GM23338 (cell line): ENCODE measurements around the gene ZNF585A. TPM values are rescaled to one million over a fixed set of nuclear protein-coding genes. Genes with fewer than 3 reads are reported as not detected.

Experiments used
- ATAC-seq: fragments of 200-7000 bp; cut with Tn5 transposase; 3 replicates; pipeline ENCODE4 v1.9.1; 2020
- DNase-seq: peaks from one replicate; pipeline ENCODE4 v3.0.0-alpha.2; 2015; ENCODE audit warnings: low spot score
- H2AFZ ChIP-seq: fragments of 200-600 bp; sonication (generic); 2 replicates; pipeline ENCODE4 v1.8.0; 2016; ENCODE audit warnings: antibody characterized with exemption, mild to moderate bottlenecking, moderate library complexity
- H3F3A ChIP-seq: fragments of 200-600 bp; sonication (generic); replicated peaks from 2 replicates; pipeline ENCODE4 v1.8.0; 2017; ENCODE audit warnings: antibody characterized with exemption, mixed run types, low read depth
- H3K27ac ChIP-seq: fragments of 200-600 bp; sonication (generic); 2 replicates; pipeline ENCODE4 v1.6.1; 2016; ENCODE audit warnings: low read depth
- H3K27me3 ChIP-seq: fragments of 200-600 bp; sonication (generic); 2 replicates; pipeline ENCODE4 v1.8.0; 2016; ENCODE audit warnings: mild to moderate bottlenecking, mixed run types, moderate library complexity; ENCODE audit not compliant: insufficient read depth
- H3K36me3 ChIP-seq: fragments of 200-600 bp; sonication (generic); 2 replicates; pipeline ENCODE4 v1.8.0; 2016; ENCODE audit warnings: mild to moderate bottlenecking; ENCODE audit not compliant: insufficient read depth
- H3K4me1 ChIP-seq: fragments of 200-600 bp; sonication (generic); 2 replicates; pipeline ENCODE4 v1.8.0; 2016; ENCODE audit warnings: mild to moderate bottlenecking, moderate library complexity; ENCODE audit not compliant: insufficient read depth
- H3K4me2 ChIP-seq: fragments of 200-600 bp; sonication (generic); 2 replicates; pipeline ENCODE4 v1.7.1; 2017; ENCODE audit warnings: mixed run types
- H3K4me3 ChIP-seq: fragments of 200-600 bp; sonication (generic); 2 replicates; pipeline ENCODE4 v1.6.1; 2016; ENCODE audit warnings: mixed run types
- H3K79me2 ChIP-seq: fragments of 200-600 bp; sonication (generic); replicated peaks from 2 replicates; pipeline ENCODE4 v1.8.0; 2017; ENCODE audit warnings: mild to moderate bottlenecking; ENCODE audit not compliant: insufficient read depth
- H3K9me2 ChIP-seq: fragments of 200-600 bp; sonication (generic); 2 replicates; pipeline ENCODE4 v1.8.0; 2017; ENCODE audit not compliant: insufficient read depth
- H4K20me1 ChIP-seq: fragments of 200-600 bp; sonication (generic); replicated peaks from 2 replicates; pipeline ENCODE4 v1.8.0; 2017; ENCODE audit warnings: mild to moderate bottlenecking; ENCODE audit not compliant: insufficient read depth
- H3K27ac Mint-ChIP-seq: 2 replicates; pipeline ENCODE4 v1.8.0; 2020; ENCODE audit warnings: inconsistent platforms, mild to moderate bottlenecking, moderate library complexity, mixed read lengths
- H3K27me3 Mint-ChIP-seq: 3 replicates; pipeline ENCODE4 v1.8.0; 2022; ENCODE audit warnings: low read depth, mild to moderate bottlenecking, moderate library complexity, mixed read lengths, inconsistent platforms; ENCODE audit not compliant: insufficient read depth, poor library complexity
- H3K36me3 Mint-ChIP-seq: 3 replicates; pipeline ENCODE4 v1.8.0; 2021; ENCODE audit warnings: low read depth, mild to moderate bottlenecking, inconsistent platforms, moderate library complexity, mixed read lengths
- H3K4me1 Mint-ChIP-seq: 3 replicates; pipeline ENCODE4 v1.8.0; 2020; ENCODE audit warnings: mild to moderate bottlenecking, inconsistent platforms, mixed read lengths
- H3K4me3 Mint-ChIP-seq: 3 replicates; pipeline ENCODE4 v1.8.0; 2021; ENCODE audit warnings: moderate library complexity, mild to moderate bottlenecking, inconsistent platforms, mixed read lengths
- H3K9me3 Mint-ChIP-seq: 3 replicates; pipeline ENCODE4 v1.8.0; 2020; ENCODE audit warnings: moderate library complexity, mild to moderate bottlenecking, inconsistent platforms, mixed read lengths
- CREB1 ChIP-seq: fragments of 250-450 bp; sonication (Bioruptor Pico); IDR thresholded peaks from 2 replicates; pipeline ENCODE4 v1.5.0; 2020; ENCODE audit warnings: low read depth, mild to moderate bottlenecking, moderate library complexity
- EZH2 ChIP-seq: fragments of 200-600 bp; sonication (generic); IDR thresholded peaks from one replicate; pipeline ENCODE4 v1.8.0; 2017; ENCODE audit warnings: antibody characterized with exemption, mild to moderate bottlenecking, low read depth; ENCODE audit not compliant: unreplicated experiment
- EZH2phosphoT487 ChIP-seq: fragments of 200-600 bp; sonication (generic); IDR thresholded peaks from one replicate; pipeline ENCODE4 v1.8.1; 2018; ENCODE audit warnings: antibody characterized with exemption; ENCODE audit not compliant: unreplicated experiment
- JUNB ChIP-seq: IDR thresholded peaks from one replicate; pipeline ENCODE4 v1.6.1; 2016; ENCODE audit warnings: antibody characterized with exemption; ENCODE audit not compliant: unreplicated experiment
- NANOG ChIP-seq: IDR thresholded peaks from 2 replicates; pipeline ENCODE4 v1.6.1; 2016; ENCODE audit warnings: antibody characterized with exemption, borderline replicate concordance
- POLR2AphosphoS5 ChIP-seq: IDR thresholded peaks from 2 replicates; pipeline ENCODE4 v1.6.1; 2016; ENCODE audit warnings: antibody characterized with exemption, low read depth
- STAT1 ChIP-seq: IDR thresholded peaks from one replicate; pipeline ENCODE4 v1.6.1; 2016; ENCODE audit warnings: antibody characterized with exemption; ENCODE audit not compliant: unreplicated experiment
- ZNF114 ChIP-seq: fragments of 250-450 bp; sonication (Bioruptor Pico); IDR thresholded peaks from 2 replicates; pipeline ENCODE4 v1.5.0; 2020; ENCODE audit warnings: mild to moderate bottlenecking, moderate library complexity
- ZNF331 ChIP-seq: fragments of 250-450 bp; sonication (Bioruptor Pico); IDR thresholded peaks from 2 replicates; pipeline ENCODE4 v1.5.0; 2020; ENCODE audit warnings: low read depth, mild to moderate bottlenecking, moderate library complexity
- polyA plus RNA-seq: library from polyadenylated mRNA; unstranded; fragments of >200 nt; fragmentation: Nextera tagmentation; extraction: Ambion mirVana; gene quantifications from 2 replicates; pipeline ENCODE4 v1.2.1, GENCODE V29; 2016
- total RNA-seq: library from RNA; depleted of rRNA; stranded (reverse); fragments of >200 nt; shearing (Covaris generic); gene quantifications from 2 replicates; pipeline ENCODE4 v1.2.3, GENCODE V29; 2014
- TF ChIP-seq, protein P1 (sequence below): fragments of 250-450 bp; sonication (Bioruptor Pico); IDR thresholded peaks from 2 replicates; pipeline ENCODE4 v1.5.0; 2020; ENCODE audit warnings: mild to moderate bottlenecking, moderate library complexity
- TF ChIP-seq, protein P2 (sequence below): IDR thresholded peaks from one replicate; pipeline ENCODE4 v1.6.1; 2018; ENCODE audit warnings: antibody characterized with exemption; ENCODE audit not compliant: unreplicated experiment
- TF ChIP-seq, protein P3 (sequence below): IDR thresholded peaks from 2 replicates; pipeline ENCODE4 v1.6.1; 2016; ENCODE audit warnings: antibody characterized with exemption
- TF ChIP-seq, protein P4 (sequence below), 2 experiments: fragments of 200-600 bp in 1 of 2; sonication (generic) in 1 of 2; conservative IDR thresholded peaks; 2 replicates each; pipeline versions ENCODE4 v1.5.1 to v1.6.1; 2016 to 2017; ENCODE audit warnings: antibody characterized with exemption in 2 of 2, low read depth in 2 of 2, mild to moderate bottlenecking in 2 of 2, moderate library complexity in 1 of 2

ZNF585A gene
- total and polyA plus RNA-seq, 2 experiments from 2014 or later: 9.8 to 36.5 TPM

DNA sequence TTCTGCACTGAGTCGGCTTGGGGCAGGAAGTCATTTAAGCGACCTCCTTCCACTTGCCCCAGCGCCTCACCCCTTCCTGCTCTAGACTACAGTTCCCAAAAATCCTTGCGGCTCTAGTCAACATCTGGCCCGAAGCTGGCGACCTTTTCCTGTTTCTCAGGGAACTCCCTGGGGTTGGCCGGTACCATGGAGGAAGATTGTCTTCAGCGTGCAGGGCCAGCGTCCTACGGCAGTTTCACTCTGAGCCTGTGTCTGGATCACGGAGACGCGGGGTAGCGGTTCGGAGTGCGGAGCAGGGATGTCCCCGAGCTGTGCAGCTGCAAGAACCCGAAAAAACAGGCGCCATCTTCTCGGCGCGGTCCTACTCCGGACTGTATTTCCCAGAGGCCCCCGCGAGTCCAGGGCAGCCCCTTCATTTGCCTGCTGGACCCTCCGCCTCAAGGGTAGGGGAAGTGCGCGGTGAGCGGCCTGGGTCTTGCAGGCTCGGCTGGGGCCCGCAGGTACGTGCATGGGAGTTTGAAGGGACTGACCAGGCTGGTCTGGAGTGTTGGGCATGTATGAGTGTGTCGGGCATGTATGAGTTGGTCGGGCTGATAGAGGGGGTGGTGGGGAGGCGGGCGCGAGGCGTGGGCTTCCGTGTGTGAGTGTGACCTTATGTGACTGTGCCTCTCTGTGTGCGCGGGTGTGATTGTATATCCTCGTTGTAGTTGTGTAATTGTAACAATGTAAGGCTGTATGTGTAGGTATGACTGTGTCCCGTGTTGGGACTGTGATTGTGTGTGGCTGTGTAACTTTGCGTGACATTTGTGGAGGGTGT, 45.5 kb upstream of the ZNF585A start, which contains the start of gene ZNF383:
Gene ZNF383, plus strand, starts transcription at position 440 of the 817 bp plus-strand sequence. CDS start 12,240 bp downstream, outside the sequence.
- peak; percentile 97 for DNase-seq
- peak within 1 kb of the TSS; percentile 65 for H3K4me3 ChIP-seq
- ATAC-seq: peak; percentile 100
- Mint-ChIP-seq H3K36me3 (peaks cover 25% of the 10 kb centered on the region), H3K27ac (peak within 1 kb of the TSS; percentile 100), H3K4me1 (peaks cover 8% of the 10 kb centered on the region), H3K9me3 (peaks cover 22% of the 10 kb centered on the region), H3K27me3 (peaks cover 6% of the 10 kb centered on the region), H3K4me3 (peak within 1 kb of the TSS; percentile 93)
- H2AFZ ChIP-seq: peak within 1 kb of the TSS; percentile 84; the same call in 1 of the 2 replicates
- H3K27ac ChIP-seq: peak within 1 kb of the TSS; percentile 41
- H3K4me2 ChIP-seq: peak within 1 kb of the TSS; percentile 86
- no peaks in the 10 kb centered on the region for H3K27me3 ChIP-seq
- no peaks in the 10 kb centered on the region; the same call in 1 of the 2 replicates for H4K20me1 ChIP-seq
- H3F3A ChIP-seq: no peaks in the 10 kb centered on the region
- peaks cover 23% of the 10 kb centered on the region for H3K79me2 ChIP-seq
- H3K36me3 ChIP-seq: no peaks in the 10 kb centered on the region
- H3K4me1 ChIP-seq: no peaks in the 10 kb centered on the region
- no peaks in the 10 kb centered on the region for H3K9me2 ChIP-seq
- TF ChIP-seq POLR2AphosphoS5: peak; percentile 82
- TF ChIP-seq ZNF331 (CRISPR knock-in tag): no peak
- no peak for TF ChIP-seq STAT1
- TF ChIP-seq EZH2phosphoT487: no peak
- TF ChIP-seq, protein P1, sequence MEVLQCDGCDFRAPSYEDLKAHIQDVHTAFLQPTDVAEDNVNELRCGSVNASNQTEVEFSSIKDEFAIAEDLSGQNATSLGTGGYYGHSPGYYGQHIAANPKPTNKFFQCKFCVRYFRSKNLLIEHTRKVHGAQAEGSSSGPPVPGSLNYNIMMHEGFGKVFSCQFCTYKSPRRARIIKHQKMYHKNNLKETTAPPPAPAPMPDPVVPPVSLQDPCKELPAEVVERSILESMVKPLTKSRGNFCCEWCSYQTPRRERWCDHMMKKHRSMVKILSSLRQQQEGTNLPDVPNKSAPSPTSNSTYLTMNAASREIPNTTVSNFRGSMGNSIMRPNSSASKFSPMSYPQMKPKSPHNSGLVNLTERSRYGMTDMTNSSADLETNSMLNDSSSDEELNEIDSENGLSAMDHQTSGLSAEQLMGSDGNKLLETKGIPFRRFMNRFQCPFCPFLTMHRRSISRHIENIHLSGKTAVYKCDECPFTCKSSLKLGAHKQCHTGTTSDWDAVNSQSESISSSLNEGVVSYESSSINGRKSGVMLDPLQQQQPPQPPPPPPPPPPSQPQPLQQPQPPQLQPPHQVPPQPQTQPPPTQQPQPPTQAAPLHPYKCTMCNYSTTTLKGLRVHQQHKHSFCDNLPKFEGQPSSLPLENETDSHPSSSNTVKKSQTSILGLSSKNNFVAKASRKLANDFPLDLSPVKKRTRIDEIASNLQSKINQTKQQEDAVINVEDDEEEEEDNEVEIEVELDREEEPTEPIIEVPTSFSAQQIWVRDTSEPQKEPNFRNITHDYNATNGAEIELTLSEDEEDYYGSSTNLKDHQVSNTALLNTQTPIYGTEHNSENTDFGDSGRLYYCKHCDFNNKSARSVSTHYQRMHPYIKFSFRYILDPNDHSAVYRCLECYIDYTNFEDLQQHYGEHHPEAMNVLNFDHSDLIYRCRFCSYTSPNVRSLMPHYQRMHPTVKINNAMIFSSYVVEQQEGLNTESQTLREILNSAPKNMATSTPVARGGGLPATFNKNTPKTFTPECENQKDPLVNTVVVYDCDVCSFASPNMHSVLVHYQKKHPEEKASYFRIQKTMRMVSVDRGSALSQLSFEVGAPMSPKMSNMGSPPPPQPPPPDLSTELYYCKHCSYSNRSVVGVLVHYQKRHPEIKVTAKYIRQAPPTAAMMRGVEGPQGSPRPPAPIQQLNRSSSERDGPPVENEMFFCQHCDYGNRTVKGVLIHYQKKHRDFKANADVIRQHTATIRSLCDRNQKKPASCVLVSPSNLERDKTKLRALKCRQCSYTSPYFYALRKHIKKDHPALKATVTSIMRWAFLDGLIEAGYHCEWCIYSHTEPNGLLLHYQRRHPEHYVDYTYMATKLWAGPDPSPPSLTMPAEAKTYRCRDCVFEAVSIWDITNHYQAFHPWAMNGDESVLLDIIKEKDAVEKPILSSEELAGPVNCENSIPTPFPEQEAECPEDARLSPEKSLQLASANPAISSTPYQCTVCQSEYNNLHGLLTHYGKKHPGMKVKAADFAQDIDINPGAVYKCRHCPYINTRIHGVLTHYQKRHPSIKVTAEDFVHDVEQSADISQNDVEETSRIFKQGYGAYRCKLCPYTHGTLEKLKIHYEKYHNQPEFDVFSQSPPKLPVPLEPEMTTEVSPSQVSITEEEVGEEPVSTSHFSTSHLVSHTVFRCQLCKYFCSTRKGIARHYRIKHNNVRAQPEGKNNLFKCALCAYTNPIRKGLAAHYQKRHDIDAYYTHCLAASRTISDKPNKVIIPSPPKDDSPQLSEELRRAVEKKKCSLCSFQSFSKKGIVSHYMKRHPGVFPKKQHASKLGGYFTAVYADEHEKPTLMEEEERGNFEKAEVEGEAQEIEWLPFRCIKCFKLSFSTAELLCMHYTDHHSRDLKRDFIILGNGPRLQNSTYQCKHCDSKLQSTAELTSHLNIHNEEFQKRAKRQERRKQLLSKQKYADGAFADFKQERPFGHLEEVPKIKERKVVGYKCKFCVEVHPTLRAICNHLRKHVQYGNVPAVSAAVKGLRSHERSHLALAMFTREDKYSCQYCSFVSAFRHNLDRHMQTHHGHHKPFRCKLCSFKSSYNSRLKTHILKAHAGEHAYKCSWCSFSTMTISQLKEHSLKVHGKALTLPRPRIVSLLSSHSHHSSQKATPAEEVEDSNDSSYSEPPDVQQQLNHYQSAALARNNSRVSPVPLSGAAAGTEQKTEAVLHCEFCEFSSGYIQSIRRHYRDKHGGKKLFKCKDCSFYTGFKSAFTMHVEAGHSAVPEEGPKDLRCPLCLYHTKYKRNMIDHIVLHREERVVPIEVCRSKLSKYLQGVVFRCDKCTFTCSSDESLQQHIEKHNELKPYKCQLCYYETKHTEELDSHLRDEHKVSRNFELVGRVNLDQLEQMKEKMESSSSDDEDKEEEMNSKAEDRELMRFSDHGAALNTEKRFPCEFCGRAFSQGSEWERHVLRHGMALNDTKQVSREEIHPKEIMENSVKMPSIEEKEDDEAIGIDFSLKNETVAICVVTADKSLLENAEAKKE (CRISPR knock-in tag): no peak
- TF ChIP-seq EZH2: no peak
- TF ChIP-seq, protein P2, sequence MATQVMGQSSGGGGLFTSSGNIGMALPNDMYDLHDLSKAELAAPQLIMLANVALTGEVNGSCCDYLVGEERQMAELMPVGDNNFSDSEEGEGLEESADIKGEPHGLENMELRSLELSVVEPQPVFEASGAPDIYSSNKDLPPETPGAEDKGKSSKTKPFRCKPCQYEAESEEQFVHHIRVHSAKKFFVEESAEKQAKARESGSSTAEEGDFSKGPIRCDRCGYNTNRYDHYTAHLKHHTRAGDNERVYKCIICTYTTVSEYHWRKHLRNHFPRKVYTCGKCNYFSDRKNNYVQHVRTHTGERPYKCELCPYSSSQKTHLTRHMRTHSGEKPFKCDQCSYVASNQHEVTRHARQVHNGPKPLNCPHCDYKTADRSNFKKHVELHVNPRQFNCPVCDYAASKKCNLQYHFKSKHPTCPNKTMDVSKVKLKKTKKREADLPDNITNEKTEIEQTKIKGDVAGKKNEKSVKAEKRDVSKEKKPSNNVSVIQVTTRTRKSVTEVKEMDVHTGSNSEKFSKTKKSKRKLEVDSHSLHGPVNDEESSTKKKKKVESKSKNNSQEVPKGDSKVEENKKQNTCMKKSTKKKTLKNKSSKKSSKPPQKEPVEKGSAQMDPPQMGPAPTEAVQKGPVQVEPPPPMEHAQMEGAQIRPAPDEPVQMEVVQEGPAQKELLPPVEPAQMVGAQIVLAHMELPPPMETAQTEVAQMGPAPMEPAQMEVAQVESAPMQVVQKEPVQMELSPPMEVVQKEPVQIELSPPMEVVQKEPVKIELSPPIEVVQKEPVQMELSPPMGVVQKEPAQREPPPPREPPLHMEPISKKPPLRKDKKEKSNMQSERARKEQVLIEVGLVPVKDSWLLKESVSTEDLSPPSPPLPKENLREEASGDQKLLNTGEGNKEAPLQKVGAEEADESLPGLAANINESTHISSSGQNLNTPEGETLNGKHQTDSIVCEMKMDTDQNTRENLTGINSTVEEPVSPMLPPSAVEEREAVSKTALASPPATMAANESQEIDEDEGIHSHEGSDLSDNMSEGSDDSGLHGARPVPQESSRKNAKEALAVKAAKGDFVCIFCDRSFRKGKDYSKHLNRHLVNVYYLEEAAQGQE: no peak
- no peak for TF ChIP-seq JUNB
- TF ChIP-seq ZNF114 (CRISPR knock-in tag): no peak
- TF ChIP-seq, protein P3, sequence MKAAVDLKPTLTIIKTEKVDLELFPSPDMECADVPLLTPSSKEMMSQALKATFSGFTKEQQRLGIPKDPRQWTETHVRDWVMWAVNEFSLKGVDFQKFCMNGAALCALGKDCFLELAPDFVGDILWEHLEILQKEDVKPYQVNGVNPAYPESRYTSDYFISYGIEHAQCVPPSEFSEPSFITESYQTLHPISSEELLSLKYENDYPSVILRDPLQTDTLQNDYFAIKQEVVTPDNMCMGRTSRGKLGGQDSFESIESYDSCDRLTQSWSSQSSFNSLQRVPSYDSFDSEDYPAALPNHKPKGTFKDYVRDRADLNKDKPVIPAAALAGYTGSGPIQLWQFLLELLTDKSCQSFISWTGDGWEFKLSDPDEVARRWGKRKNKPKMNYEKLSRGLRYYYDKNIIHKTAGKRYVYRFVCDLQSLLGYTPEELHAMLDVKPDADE: peak; percentile 93
- TF ChIP-seq, protein P4, sequence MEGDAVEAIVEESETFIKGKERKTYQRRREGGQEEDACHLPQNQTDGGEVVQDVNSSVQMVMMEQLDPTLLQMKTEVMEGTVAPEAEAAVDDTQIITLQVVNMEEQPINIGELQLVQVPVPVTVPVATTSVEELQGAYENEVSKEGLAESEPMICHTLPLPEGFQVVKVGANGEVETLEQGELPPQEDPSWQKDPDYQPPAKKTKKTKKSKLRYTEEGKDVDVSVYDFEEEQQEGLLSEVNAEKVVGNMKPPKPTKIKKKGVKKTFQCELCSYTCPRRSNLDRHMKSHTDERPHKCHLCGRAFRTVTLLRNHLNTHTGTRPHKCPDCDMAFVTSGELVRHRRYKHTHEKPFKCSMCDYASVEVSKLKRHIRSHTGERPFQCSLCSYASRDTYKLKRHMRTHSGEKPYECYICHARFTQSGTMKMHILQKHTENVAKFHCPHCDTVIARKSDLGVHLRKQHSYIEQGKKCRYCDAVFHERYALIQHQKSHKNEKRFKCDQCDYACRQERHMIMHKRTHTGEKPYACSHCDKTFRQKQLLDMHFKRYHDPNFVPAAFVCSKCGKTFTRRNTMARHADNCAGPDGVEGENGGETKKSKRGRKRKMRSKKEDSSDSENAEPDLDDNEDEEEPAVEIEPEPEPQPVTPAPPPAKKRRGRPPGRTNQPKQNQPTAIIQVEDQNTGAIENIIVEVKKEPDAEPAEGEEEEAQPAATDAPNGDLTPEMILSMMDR (conservative IDR thresholded peaks at IDR 0.05; ENCODE audit: low read depth in 2 of 2): no peak
- TF ChIP-seq CREB1 (CRISPR knock-in tag): peak; percentile 63; the same call in 1 of the 2 replicates
- TF ChIP-seq NANOG: no peak
